GM23338 (cell line): ENCODE results near the gene NLRC5. TPM values are rescaled to one million over a fixed set of nuclear protein-coding genes. Genes with fewer than 3 reads are reported as not detected.

ENCODE experiments used
- ATAC-seq: fragments of 200-7000 bp; cut with Tn5 transposase; 3 replicates; pipeline ENCODE4 v1.9.1; 2020
- DNase-seq: peaks from one replicate; pipeline ENCODE4 v3.0.0-alpha.2; 2015; ENCODE audit warnings: low spot score
- H2AFZ ChIP-seq: fragments of 200-600 bp; sonication (generic); 2 replicates; pipeline ENCODE4 v1.8.0; 2016; ENCODE audit warnings: antibody characterized with exemption, mild to moderate bottlenecking, moderate library complexity
- H3F3A ChIP-seq: fragments of 200-600 bp; sonication (generic); replicated peaks from 2 replicates; pipeline ENCODE4 v1.8.0; 2017; ENCODE audit warnings: antibody characterized with exemption, mixed run types, low read depth
- H3K27ac ChIP-seq: fragments of 200-600 bp; sonication (generic); 2 replicates; pipeline ENCODE4 v1.6.1; 2016; ENCODE audit warnings: low read depth
- H3K27me3 ChIP-seq: fragments of 200-600 bp; sonication (generic); 2 replicates; pipeline ENCODE4 v1.8.0; 2016; ENCODE audit warnings: mild to moderate bottlenecking, mixed run types, moderate library complexity; ENCODE audit not compliant: insufficient read depth
- H3K36me3 ChIP-seq: fragments of 200-600 bp; sonication (generic); 2 replicates; pipeline ENCODE4 v1.8.0; 2016; ENCODE audit warnings: mild to moderate bottlenecking; ENCODE audit not compliant: insufficient read depth
- H3K4me1 ChIP-seq: fragments of 200-600 bp; sonication (generic); 2 replicates; pipeline ENCODE4 v1.8.0; 2016; ENCODE audit warnings: mild to moderate bottlenecking, moderate library complexity; ENCODE audit not compliant: insufficient read depth
- H3K4me2 ChIP-seq: fragments of 200-600 bp; sonication (generic); 2 replicates; pipeline ENCODE4 v1.7.1; 2017; ENCODE audit warnings: mixed run types
- H3K4me3 ChIP-seq: fragments of 200-600 bp; sonication (generic); 2 replicates; pipeline ENCODE4 v1.6.1; 2016; ENCODE audit warnings: mixed run types
- H3K79me2 ChIP-seq: fragments of 200-600 bp; sonication (generic); replicated peaks from 2 replicates; pipeline ENCODE4 v1.8.0; 2017; ENCODE audit warnings: mild to moderate bottlenecking; ENCODE audit not compliant: insufficient read depth
- H3K9me2 ChIP-seq: fragments of 200-600 bp; sonication (generic); 2 replicates; pipeline ENCODE4 v1.8.0; 2017; ENCODE audit not compliant: insufficient read depth
- H4K20me1 ChIP-seq: fragments of 200-600 bp; sonication (generic); replicated peaks from 2 replicates; pipeline ENCODE4 v1.8.0; 2017; ENCODE audit warnings: mild to moderate bottlenecking; ENCODE audit not compliant: insufficient read depth
- H3K27ac Mint-ChIP-seq: 2 replicates; pipeline ENCODE4 v1.8.0; 2020; ENCODE audit warnings: inconsistent platforms, mild to moderate bottlenecking, moderate library complexity, mixed read lengths
- H3K27me3 Mint-ChIP-seq: 3 replicates; pipeline ENCODE4 v1.8.0; 2022; ENCODE audit warnings: low read depth, mild to moderate bottlenecking, moderate library complexity, mixed read lengths, inconsistent platforms; ENCODE audit not compliant: insufficient read depth, poor library complexity
- H3K36me3 Mint-ChIP-seq: 3 replicates; pipeline ENCODE4 v1.8.0; 2021; ENCODE audit warnings: low read depth, mild to moderate bottlenecking, inconsistent platforms, moderate library complexity, mixed read lengths
- H3K4me1 Mint-ChIP-seq: 3 replicates; pipeline ENCODE4 v1.8.0; 2020; ENCODE audit warnings: mild to moderate bottlenecking, inconsistent platforms, mixed read lengths
- H3K4me3 Mint-ChIP-seq: 3 replicates; pipeline ENCODE4 v1.8.0; 2021; ENCODE audit warnings: moderate library complexity, mild to moderate bottlenecking, inconsistent platforms, mixed read lengths
- H3K9me3 Mint-ChIP-seq: 3 replicates; pipeline ENCODE4 v1.8.0; 2020; ENCODE audit warnings: moderate library complexity, mild to moderate bottlenecking, inconsistent platforms, mixed read lengths
- CREB1 ChIP-seq: fragments of 250-450 bp; sonication (Bioruptor Pico); IDR thresholded peaks from 2 replicates; pipeline ENCODE4 v1.5.0; 2020; ENCODE audit warnings: low read depth, mild to moderate bottlenecking, moderate library complexity
- ETS1 ChIP-seq: IDR thresholded peaks from 2 replicates; pipeline ENCODE4 v1.6.1; 2016; ENCODE audit warnings: antibody characterized with exemption
- EZH2 ChIP-seq: fragments of 200-600 bp; sonication (generic); IDR thresholded peaks from one replicate; pipeline ENCODE4 v1.8.0; 2017; ENCODE audit warnings: antibody characterized with exemption, mild to moderate bottlenecking, low read depth; ENCODE audit not compliant: unreplicated experiment
- EZH2phosphoT487 ChIP-seq: fragments of 200-600 bp; sonication (generic); IDR thresholded peaks from one replicate; pipeline ENCODE4 v1.8.1; 2018; ENCODE audit warnings: antibody characterized with exemption; ENCODE audit not compliant: unreplicated experiment
- JUNB ChIP-seq: IDR thresholded peaks from one replicate; pipeline ENCODE4 v1.6.1; 2016; ENCODE audit warnings: antibody characterized with exemption; ENCODE audit not compliant: unreplicated experiment
- POLR2AphosphoS5 ChIP-seq: IDR thresholded peaks from 2 replicates; pipeline ENCODE4 v1.6.1; 2016; ENCODE audit warnings: antibody characterized with exemption, low read depth
- REST ChIP-seq: IDR thresholded peaks from one replicate; pipeline ENCODE4 v1.6.1; 2018; ENCODE audit warnings: antibody characterized with exemption; ENCODE audit not compliant: unreplicated experiment
- STAT1 ChIP-seq: IDR thresholded peaks from one replicate; pipeline ENCODE4 v1.6.1; 2016; ENCODE audit warnings: antibody characterized with exemption; ENCODE audit not compliant: unreplicated experiment
- ZNF114 ChIP-seq: fragments of 250-450 bp; sonication (Bioruptor Pico); IDR thresholded peaks from 2 replicates; pipeline ENCODE4 v1.5.0; 2020; ENCODE audit warnings: mild to moderate bottlenecking, moderate library complexity
- ZNF462 ChIP-seq: fragments of 250-450 bp; sonication (Bioruptor Pico); IDR thresholded peaks from 2 replicates; pipeline ENCODE4 v1.5.0; 2020; ENCODE audit warnings: mild to moderate bottlenecking, moderate library complexity
- polyA plus RNA-seq: library from polyadenylated mRNA; unstranded; fragments of >200 nt; fragmentation: Nextera tagmentation; extraction: Ambion mirVana; gene quantifications from 2 replicates; pipeline ENCODE4 v1.2.1, GENCODE V29; 2016
- total RNA-seq: library from RNA; depleted of rRNA; stranded (reverse); fragments of >200 nt; shearing (Covaris generic); gene quantifications from 2 replicates; pipeline ENCODE4 v1.2.3, GENCODE V29; 2014

Gene NLRC5
- total and polyA plus RNA-seq, 2 experiments from 2014 or later, result 2.3 to 3.9 TPM

GRCh38 chr16:57007530-57007929 is 18.2 kb downstream of the NLRC5 start (continued):
- TF ChIP-seq ZNF462 (CRISPR knock-in tag), result no peak
- TF ChIP-seq EZH2, result no peak

GRCh38 chr16:57008440-57008839 is 19.1 kb downstream of the NLRC5 start:
- H3K9me2 ChIP-seq, result no peaks in the 10 kb centered on the region
- H3F3A ChIP-seq, result no peaks in the 10 kb centered on the region
- no peaks in the 10 kb centered on the region for H3K27me3 ChIP-seq
- no peaks in the 10 kb centered on the region for H3K79me2 ChIP-seq
- H3K27ac ChIP-seq, result no peak overlapping the region
- H3K4me1 ChIP-seq, result peaks cover 11% of the 10 kb centered on the region
- peaks cover 8% of the 10 kb centered on the region for H3K27me3 Mint-ChIP-seq
- no peak overlapping the region for H2AFZ ChIP-seq
- H3K9me3 Mint-ChIP-seq, result no peaks in the 10 kb centered on the region
- H3K27ac Mint-ChIP-seq, result no peak overlapping the region
- ATAC-seq (no peak), DNase-seq (no peak)
- H3K4me2 ChIP-seq, result no peak overlapping the region
- no peaks in the 10 kb centered on the region for H3K36me3 ChIP-seq
- H3K36me3 Mint-ChIP-seq, result no peaks in the 10 kb centered on the region
- no peak overlapping the region for H3K4me3 Mint-ChIP-seq
- H4K20me1 ChIP-seq, result no peaks in the 10 kb centered on the region
- H3K4me3 ChIP-seq, result no peak overlapping the region
- peaks cover 24% of the 10 kb centered on the region for H3K4me1 Mint-ChIP-seq
- TF ChIP-seq CREB1, result no peak
- TF ChIP-seq EZH2, result no peak
- no peak for TF ChIP-seq JUNB
- no peak for TF ChIP-seq ETS1
- no peak for TF ChIP-seq POLR2AphosphoS5
- TF ChIP-seq STAT1, result no peak
- no peak for TF ChIP-seq EZH2phosphoT487
- no peak for TF ChIP-seq REST
- TF ChIP-seq ZNF114 (CRISPR knock-in tag), result no peak
